ENCODE measurements around the gene IVD.

The IVD gene

GRCh38 chr15:40405501-40406381, at the start of gene IVD:
IVD (plus strand) TSS chr15:40405795; CDS start chr15:40405828, 33 bp downstream.
- in situ Hi-C loops (cut with MboI; ENCODE audit: low sequenced_read_pairs): no loop called here

- in situ Hi-C loops (cut with MboI; ENCODE audit: low sequenced_read_pairs): no loop called here
Observed at GRCh38 chr15:40355976-40356585, 49.5 kb upstream of the IVD start.

- in situ Hi-C loops (cut with MboI; ENCODE audit: low sequenced_read_pairs): no loop called here
Observed at GRCh38 chr15:40357246-40357645, 48.3 kb upstream of the IVD start.

- in situ Hi-C loops (cut with MboI; ENCODE audit: low sequenced_read_pairs): no loop called here
Observed at GRCh38 chr15:40357723-40358470, 47.7 kb upstream of the IVD start, which contains the start of gene DISP2. DISP2 (plus strand) TSS chr15:40358219; CDS start chr15:40358322, 103 bp downstream.

GRCh38 chr15:40358471-40359353, 46.9 kb upstream of the IVD start:
- in situ Hi-C loops (cut with MboI; ENCODE audit: low sequenced_read_pairs): no loop called here

GRCh38 chr15:40360015-40360414, 45.6 kb upstream of the IVD start:
- in situ Hi-C loops (cut with MboI; ENCODE audit: low sequenced_read_pairs): no loop called here

- in situ Hi-C loops (cut with MboI; ENCODE audit: low sequenced_read_pairs): no loop called here
Observed at GRCh38 chr15:40361640-40362039, 44.0 kb upstream of the IVD start.

- in situ Hi-C loops (cut with MboI; ENCODE audit: low sequenced_read_pairs): no loop called here
Observed at GRCh38 chr15:40363611-40364010, 42.0 kb upstream of the IVD start.

GRCh38 chr15:40364251-40364650, 41.3 kb upstream of the IVD start:
- in situ Hi-C loops (cut with MboI; ENCODE audit: low sequenced_read_pairs): no loop called here

GRCh38 chr15:40365016-40365415, 40.6 kb upstream of the IVD start:
- in situ Hi-C loops (cut with MboI; ENCODE audit: low sequenced_read_pairs): no loop called here

- in situ Hi-C loops (cut with MboI; ENCODE audit: low sequenced_read_pairs): no loop called here
Observed at GRCh38 chr15:40365624-40366456, 39.8 kb upstream of the IVD start.

- in situ Hi-C loops (cut with MboI; ENCODE audit: low sequenced_read_pairs): no loop called here
Observed at GRCh38 chr15:40366457-40367370, 38.9 kb upstream of the IVD start.

- in situ Hi-C loops (cut with MboI; ENCODE audit: low sequenced_read_pairs): no loop called here
Observed at GRCh38 chr15:40367371-40367685, 38.3 kb upstream of the IVD start.

- in situ Hi-C loops (cut with MboI; ENCODE audit: low sequenced_read_pairs): no loop called here
Observed at GRCh38 chr15:40367686-40368611, 37.6 kb upstream of the IVD start.

- in situ Hi-C loops (cut with MboI; ENCODE audit: low sequenced_read_pairs): no loop called here
Observed at GRCh38 chr15:40368719-40369473, 36.7 kb upstream of the IVD start.

GRCh38 chr15:40369474-40369869, 36.1 kb upstream of the IVD start:
- in situ Hi-C loops (cut with MboI; ENCODE audit: low sequenced_read_pairs): no loop called here

- in situ Hi-C loops (cut with MboI; ENCODE audit: low sequenced_read_pairs): no loop called here
Observed at GRCh38 chr15:40369971-40370370, 35.6 kb upstream of the IVD start.

Data from hTERT RPE-1 (cell line).